Anterior cingulate cortex (tissue), 58 donors: Measurements from ENCODE around the gene HYCC2.
"Not testable (repeated sequence)": the region's sequence is repeated elsewhere in the genome, so short reads cannot be mapped to it uniquely, and the experiment has no call there.

Source experiments
- DNase-seq, 58 donors: peaks; one replicate each; lab custom pipeline; 2025; lab: John Stamatoyannopoulos, UW

The HYCC2 gene

DNA sequence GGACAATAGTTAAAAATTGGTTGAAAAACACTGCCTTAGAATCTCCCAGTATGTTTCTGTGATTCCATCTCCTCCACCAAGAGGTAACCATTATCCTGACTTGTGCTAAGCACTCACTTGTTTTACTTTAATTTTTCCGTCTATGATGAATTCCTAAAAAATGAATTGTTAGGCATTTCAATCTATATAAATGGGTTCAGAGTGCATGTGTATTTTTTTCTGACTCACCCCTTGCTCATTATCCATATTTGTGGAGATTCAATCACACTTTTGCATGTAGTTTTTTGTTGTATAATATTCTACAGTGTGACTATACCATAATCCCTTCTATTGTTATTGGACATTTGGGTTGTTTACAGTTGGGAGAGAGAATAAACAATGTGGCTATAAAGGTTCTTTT, 1.6 kb upstream of the HYCC2 start:
- DNase-seq = no peak

DNA sequence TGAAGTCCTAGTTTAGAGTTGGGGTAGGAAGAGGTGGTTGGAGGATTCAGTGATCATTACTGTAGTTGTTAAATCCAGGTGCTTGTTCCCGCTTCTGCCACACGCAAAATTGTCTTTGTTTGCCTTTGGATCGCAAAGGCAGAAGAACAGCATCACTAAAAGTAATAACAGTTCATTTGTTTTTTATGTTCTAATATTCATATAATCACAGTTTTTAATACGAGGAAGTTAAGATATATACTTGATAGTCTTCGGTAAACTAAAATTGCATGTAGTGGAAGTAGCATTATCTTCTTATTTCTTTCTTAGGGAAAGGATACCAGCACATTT, 695 bp upstream of the HYCC2 start:
- no peak for DNase-seq

DNA sequence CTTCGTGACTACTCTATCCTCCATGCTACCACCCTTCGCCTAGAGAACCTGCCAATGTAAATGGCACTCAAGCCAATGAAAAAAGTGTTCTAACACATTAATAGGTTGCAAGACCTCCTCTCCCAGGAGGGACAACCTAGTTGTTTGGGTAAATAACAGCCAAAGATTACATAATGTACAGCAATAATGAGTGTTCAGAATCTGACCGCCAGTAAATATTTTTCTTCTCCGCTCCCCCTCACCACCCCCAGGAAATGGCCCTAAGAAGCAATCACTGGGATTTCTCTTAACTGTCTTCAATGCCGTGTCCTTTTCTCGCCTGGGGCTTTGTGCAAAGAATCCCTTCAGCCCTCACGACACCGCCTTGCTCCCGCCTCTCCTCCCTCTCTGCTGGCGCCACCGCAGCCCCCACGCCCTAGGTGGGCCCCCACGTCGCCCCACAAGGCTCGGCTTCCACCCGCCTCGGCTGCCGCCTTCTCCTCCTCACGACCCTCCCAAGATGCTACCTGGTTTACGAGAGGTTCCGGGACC, 458 bp downstream of the HYCC2 start:
- peak in 3 of 58 donors; percentile 10 to 60 (median 21) for DNase-seq

DNA sequence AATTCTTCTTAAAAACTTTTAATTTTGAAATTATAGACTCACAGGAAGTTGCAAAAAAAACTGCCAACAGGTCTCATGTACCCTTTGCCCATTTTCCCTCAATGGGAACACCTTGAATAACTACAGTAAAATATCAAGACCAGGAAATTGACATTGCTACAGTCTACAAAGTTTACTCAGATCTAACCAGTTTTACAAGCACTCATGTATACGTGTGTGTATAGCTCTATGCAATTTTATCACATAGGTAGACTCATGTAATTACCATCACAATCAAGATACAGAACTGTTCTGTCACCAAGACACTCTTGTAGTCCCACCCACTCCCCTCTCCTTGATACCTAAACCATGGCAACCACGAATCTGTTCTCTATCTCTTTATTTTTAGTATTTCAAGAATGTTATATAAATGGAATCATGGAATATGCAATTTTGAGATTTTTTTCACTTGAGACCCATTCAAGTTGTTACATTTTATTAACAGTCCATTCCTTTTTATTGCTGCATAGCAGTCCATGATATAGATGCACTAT, 6.6 kb downstream of the HYCC2 start:
- no peak for DNase-seq

DNA sequence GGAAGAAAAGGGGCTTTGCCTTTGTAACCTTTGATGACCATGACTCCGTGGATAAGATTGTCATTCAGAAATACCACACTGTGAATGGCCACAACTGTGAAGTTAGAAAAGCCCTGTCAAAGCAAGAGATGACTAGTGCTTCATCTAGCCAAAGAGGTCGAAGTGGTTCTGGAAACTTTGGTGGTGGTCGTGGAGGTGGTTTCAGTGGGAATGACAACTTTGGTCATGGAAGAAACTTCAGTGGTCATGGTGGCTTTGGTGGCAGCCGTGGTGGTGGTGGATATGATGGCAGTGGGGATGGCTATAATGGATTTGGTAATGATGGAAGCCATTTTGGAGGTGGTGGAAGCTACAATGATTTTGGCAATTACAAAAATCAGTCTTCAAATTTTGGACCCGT, 8.0 kb downstream of the HYCC2 start:
- not testable (repeated sequence) for DNase-seq

DNA sequence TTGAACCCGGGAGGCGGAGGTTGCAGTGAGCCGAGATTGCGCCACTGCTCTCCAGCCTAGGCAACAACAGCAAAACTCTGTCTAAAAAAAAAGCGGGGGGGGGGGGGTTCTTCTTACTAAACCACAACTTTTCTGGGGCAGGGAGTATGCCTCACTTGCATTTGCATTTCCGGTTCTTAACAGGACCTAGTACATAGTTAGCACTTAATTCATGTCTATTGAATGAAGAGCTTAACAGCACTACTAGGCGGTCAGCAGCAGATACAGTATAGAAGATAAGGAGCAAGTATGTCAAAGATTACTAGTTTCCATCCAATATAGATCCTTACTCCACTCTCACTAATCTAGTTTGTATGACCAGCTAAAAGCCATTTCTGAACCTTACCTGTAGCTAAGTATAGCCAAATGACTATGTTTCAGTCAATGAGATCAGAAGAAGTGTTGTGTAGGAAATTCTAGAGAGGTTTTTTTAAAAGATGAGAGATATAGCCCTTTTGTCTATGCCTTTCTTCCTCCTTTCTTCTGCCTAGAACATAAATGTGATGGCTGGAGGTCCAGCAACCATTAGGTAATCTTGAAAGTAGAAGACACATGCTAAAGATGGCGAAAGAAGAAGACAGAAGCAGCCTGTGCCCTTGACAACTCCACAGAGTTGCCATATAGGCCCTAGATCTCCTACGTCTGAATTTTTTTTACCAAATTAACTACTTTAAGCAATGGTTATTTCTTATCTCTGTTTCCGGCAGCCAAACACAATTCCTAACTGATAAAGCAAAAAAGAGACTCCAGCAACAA, 11.3 kb downstream of the HYCC2 start:
- DNase-seq = no peak

DNA sequence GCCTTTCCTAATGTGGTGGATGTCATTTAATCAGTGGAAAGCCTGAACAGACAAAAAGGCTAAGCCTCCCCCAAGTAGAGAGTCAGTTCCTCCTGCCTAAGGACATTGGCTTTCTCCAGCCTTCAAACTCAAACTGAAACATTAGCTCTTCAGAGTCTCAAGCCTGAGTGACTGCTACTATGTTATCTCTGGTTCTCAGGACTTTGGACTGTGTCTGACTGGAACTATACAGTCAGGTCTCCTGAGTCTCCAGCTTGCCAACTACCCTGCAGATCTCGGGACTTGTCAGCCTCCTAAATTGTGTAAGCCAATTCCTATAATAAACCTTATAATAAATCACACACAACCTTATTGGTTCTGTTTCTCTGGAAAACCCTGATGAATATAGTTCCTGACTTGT, 12.6 kb downstream of the HYCC2 start:
- DNase-seq = no peak

DNA sequence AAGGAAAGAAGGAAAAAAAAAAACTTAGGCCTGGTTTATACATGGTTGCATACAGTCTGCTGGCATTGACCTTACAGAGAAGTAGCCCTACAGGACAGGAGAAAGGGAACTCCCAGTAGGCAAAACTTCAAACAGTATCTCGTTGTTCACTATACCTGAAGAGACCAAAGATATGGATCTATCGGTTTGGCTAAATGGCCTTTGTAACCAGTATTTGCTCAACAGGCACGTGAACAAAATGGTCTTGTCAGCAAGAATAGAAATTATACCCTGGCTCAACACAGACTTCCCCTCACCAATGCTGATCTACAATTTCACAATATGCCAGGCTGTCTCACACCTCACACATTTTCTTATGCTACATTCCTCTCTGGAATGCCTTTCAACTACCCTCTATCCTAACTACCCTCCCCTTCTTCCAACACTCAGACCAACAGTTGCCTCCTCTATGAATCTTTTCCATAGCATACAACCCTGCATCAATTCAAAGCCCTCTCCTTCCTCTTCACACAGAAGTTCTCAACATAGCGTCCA, 13.7 kb downstream of the HYCC2 start:
- no peak for DNase-seq

DNA sequence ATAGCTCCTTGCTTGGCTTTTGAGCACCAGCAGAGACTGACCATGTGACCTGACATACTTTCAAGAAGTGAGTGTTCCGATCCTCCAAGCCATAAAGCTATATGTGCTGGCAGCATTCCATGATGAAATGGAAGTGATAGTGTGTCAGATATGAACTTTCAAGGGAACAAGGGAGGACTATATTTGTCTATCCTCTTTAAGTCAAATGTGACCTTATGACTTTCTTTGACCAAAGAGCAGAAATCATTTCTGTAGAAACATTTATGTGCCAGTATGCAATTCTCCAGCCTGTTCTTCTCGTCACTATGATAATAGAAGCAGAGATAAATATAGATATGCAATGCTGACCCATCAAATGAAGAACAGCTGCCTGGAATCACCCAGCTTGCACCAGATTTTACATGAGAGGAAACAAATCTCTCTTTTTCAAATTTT, 14.4 kb downstream of the HYCC2 start:
- DNase-seq = peak in 2 of 58 donors; percentile 4 to 28

DNA sequence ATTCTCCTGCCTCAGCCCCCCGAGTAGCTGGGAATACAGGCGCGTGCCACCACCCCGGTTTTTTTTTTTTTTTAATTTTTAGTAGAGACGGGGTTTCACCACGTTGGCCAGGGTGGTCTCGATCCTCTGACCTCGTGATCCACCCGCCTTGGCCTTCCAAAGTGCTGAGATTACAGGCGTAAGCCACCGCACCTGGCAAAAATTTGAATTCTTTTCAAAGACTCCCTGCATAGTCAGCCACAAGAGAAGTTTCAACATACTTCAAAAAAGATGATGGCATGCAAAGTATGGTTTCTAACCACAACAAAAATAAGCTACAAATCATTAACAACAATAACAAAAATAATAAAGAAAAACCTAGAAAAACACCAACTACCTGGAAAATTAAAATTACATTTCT, 22.0 kb downstream of the HYCC2 start:
- DNase-seq = no peak

DNA sequence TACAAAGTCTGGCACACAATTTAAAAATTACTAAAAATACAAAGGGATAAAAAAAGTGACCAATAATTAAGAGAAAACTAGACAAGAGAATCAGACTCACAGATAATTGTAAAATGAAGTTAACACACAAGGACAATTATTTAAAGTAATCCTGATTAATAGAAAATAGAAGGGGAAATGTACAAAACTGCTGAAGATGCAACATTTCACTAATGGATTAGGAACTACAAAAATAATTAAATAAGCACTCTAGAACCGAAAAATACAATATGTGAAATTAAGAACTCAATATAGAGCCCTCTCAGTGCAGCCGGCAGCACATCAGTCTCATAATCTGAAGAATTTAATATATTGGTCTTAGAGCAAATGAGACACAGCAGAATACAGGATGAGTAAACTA, 24.6 kb downstream of the HYCC2 start:
- no peak for DNase-seq

DNA sequence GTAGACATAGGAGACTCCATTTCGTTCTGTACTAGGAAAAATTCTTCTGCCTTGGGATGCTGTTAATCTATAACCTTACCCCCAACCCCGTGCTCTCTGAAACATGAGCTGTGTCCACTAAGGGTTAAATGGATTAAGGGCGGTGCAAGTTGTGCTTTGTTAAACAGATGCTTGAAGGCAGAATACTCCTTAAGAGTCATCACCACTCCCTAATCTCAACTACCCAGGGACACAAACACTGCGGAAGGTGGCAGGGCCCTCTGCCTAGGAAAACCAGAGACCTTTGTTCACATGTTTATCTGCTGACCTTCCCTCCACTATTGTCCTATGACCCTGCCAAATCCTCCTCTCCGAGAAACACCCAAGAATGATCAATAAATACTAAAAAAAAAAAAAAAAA, 28.4 kb downstream of the HYCC2 start:
- DNase-seq = not testable (repeated sequence)

DNA sequence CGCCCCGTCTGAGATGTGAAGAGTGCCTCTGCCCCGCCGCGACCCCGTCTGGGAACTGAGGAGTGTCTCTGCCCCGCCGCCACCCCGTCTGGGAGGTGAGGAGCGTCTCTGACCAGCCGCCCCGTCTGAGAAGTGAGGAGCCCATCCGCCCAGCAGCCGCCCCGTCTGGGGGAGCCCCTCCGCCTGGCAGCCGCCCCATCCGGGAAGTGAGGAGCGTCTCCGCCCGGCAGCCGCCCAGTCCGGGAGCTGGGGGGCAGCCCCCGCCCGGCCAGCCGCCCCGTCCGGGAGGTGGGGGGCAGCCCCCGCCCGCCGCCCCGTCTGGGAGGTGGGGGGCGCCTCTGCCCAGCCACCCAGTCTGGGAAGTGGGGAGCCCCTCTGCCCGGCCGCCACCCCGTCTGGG, 29.0 kb downstream of the HYCC2 start:
- not testable (repeated sequence) for DNase-seq

DNA sequence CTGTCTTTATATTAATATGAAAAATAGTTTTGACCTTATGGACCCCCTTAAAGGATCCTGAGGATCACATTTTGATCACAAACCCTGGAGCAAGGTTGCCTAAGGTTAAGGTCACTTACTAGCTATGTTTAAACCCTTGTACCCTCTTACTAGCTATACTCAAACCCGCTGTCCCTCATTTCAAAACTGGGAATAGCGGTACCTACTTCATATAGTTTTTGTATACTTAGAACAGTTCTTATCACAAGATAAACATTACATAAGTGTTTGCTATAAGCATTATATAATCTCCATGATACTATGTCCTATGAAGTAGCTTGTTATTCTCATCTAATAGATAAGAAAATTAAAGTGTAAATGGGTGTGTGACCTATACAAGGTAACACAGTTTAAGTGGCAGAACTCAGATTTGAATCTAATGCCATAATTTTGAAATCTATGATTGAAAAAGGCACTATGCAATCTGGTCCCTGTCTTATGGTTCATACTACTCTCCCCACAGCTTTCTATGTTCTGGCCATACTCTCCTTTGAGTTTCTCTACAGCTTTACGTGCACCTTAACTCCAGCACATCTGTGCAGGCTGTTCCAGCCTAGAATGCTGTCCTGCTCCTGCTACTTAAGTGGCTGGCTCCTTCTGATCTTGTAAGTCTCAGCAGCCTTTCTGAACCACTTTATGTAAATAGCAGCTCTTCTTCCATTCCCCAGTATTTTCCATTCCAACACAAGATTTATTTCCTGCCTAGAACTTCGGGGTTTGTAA, 30.4 kb downstream of the HYCC2 start:
- no peak for DNase-seq

DNA sequence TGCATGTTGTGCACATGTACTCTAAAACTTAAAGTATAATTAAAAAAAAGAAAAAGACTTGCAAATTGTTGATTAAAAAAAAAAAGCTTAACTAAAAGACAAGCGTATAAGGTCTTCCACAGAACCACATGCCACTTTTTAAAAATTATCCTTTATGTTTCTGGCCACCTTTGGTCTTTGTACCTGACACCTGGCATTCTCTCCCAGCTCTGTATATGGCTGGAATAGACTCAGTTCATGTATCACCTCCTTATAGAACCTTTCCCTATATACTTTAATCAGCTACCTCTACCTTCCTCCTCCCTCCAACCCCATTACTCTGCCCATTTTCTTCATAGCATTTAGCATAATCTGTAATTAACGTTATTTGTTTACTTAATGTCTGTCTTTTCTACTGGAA, 32.6 kb downstream of the HYCC2 start:
- DNase-seq = no peak

DNA sequence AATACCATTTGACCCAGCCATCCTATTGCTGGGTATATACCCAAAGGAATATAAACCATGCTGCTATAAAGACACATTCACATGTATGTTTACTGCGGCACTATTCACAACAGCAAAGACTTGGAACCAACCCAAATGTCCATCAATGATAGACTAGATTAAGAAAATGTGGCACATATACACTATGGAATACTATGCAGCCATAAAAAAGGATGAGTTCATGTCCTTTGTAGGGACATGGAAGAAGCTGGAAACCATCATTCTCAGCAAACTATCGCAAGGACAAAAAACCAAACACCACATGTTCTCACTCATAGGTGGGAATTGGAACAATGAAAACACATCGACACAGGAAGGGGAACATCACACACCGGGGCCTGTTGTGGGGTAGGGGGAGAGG, 33.1 kb downstream of the HYCC2 start:
- not testable (repeated sequence) for DNase-seq

DNA sequence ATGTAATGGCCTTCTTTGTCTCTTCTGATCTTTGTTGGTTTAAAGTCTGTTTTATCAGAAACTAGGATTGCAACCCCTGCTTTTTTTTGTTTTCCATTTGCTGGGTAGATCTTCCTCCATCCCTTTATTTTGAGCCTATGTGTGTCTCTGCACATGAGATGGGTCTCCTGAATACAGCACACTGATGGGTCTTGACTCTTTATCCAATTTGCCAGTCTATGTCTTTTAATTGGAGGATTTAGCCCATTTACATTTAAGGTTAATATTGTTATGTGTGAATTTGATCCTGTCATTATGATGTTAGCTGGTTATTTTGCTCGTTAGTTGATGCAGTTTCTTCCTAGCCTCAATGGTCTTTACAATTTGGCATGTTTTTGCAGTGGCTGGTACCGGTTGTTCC, 37.1 kb downstream of the HYCC2 start:
- not testable (repeated sequence) for DNase-seq

DNA sequence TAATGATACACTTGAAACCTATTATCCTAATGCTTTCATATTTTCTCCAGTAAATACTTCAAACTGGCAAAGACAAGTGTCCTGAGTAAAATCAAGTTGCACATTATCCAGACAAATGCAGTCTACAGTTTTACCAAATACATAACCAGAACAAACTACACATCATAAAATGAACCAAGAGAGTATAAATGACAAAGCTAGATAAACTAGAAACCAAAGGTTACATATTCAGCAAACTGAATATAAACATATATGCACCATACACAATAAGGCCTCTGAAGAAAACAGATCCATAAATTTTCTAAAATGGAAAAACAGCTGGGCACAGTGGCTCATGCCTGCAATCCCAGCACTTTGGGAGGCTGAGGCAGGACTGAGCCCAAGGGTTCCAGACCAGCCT, 47.0 kb downstream of the HYCC2 start:
- DNase-seq = no peak

DNA sequence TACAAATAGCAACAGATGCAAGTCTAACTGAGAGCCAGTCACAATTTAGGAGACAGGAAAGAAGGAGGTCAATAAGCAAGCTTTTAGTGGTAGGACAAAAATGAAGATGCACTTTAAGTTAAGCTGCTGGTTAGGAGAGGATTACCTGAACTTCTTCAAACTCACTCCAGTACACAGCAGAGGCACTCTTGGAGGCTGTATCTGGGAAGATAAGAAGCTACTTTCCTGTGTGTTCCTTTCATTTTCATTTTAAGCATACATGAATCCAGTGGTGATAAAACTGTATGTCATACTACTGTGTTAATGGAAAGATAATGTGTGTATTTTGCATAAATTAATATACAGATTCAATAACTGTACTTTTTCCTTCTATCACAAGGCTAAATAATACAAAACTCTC, 49.6 kb downstream of the HYCC2 start:
- no peak for DNase-seq
